GM21423 (cell line): ENCODE data around the gene KCTD17.

Experiments used
- ATAC-seq: cut with Tn5 transposase; IDR thresholded peaks from one replicate; pipeline ENCODE4 v1.9.1; 2021; ENCODE audit warnings: mild to moderate bottlenecking, moderate library complexity; ENCODE audit not compliant: unreplicated experiment

Gene KCTD17

DNA sequence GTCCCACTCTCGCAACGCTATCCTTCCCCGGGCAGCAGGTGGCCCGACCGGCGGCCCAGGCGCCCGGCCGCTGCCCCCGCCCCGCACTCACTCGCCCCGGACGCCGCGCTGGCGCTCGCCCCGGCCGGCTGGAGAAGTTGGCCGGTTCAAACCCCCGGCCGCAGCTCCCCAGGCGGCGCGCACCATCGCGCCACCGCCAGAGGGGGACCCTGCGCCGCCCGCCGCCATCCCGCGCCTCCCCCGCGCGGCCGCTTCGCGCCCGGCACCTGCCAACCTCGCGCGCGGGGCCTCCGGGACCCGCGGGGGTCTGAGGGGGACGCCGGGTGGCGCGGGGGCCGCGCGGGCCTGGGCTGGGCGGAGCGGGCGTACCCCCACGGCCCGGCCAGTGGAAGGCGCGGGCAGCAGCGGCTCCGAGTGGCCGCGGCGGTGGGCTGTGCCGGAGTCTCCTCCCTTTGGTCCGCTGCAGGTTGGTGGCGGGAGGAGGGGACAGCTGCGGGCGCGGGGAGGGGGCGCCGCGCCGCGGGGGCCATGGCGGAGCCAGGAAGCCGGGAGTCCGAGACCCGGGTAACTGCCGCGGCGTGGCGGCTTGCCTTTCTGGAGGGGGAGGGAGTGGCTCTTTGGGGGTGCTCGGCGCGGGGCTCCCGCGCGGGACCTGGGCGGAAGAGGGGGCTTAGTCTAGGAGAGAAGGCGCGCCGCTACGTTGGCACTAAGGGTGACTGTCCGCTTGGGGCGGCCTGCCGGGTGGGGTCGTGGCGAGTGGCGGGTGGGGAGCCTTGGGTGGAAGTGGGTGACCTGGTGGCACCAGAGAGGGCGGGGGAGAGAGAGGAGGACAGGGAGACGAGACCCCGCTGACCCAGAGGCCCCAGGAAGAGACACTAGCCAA, 32.0 kb upstream of the KCTD17 start, which contains the start of the genes MPST and TST:
MPST (plus strand) TSS at position 434 of the 883 bp plus-strand sequence; CDS start at position 529, 95 bp downstream.
TST (minus strand) TSS at position 139 of the 883 bp plus-strand sequence. CDS start 715 bp downstream, outside the sequence.
- ATAC-seq: peak; percentile 67

DNA sequence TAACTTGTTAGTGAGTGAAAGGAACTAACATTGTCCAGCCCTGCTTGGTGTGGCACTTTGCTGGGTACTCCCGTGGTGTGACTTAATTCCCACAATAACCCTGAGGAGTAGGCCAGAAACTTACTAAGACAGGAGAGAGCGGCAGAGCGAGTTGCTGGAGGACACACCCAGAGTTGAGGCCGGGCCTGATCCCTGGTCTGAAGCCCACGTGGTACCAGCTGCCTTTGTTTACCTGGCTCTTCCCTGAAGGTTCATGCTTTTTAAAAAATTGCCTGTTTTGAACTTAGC, 31.4 kb upstream of the KCTD17 start:
- ATAC-seq: no peak

DNA sequence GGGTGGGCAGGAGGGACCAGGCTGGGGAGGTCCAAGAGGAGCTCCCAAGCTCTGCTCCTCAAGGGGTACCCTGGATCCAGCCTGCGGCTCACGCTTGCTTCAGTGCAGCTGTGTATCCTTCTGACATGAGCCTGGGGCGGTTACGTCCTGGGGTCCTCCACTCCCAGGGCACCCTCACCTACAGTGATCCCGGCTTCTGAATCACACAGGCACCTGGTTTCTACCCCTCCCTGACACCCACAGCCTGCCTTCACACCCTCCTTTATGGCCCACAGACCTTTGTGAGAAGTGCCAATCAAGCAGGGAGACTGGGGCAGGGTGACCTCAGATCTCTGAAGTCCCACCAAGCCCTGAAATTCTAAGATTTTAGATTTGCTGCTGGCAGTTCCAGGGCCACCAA, 30.5 kb upstream of the KCTD17 start:
- ATAC-seq: no peak

DNA sequence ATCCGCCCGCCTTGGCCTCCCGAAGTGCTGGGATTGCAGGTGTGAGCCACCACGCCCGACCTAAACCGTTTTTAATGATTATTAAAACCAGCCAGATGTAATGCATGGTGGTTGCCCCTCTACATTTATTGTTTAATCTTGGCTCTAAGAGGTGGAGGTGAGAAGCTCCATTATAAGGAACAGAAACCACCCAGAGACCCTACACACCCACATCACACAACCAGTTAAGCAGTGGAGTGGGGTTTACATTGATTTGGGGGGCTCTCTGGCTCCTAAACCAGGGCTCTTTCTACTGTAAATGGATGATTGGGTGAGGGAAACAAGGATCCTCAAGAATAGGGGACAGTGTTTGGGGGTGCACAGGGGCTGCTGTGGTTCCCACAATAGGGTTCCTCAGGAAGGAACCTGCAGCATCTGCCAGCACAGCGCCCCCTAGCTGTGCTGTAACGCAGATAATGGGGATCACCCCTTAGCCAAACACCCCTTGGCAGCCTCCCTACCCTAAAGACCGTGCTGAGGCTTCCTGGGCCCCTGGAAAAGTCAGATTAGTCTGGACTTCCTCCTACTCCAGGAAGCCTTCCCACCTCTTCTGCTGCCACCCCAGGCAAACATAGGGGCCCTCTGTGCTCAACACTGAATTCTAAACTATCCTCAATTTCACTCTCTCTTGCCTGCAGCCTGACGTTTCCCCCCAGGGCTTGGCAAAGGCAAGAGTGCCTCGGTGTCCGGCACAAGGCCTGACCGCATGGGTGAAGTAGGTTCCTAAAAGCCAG, 29.6 kb upstream of the KCTD17 start:
- ATAC-seq: no peak

DNA sequence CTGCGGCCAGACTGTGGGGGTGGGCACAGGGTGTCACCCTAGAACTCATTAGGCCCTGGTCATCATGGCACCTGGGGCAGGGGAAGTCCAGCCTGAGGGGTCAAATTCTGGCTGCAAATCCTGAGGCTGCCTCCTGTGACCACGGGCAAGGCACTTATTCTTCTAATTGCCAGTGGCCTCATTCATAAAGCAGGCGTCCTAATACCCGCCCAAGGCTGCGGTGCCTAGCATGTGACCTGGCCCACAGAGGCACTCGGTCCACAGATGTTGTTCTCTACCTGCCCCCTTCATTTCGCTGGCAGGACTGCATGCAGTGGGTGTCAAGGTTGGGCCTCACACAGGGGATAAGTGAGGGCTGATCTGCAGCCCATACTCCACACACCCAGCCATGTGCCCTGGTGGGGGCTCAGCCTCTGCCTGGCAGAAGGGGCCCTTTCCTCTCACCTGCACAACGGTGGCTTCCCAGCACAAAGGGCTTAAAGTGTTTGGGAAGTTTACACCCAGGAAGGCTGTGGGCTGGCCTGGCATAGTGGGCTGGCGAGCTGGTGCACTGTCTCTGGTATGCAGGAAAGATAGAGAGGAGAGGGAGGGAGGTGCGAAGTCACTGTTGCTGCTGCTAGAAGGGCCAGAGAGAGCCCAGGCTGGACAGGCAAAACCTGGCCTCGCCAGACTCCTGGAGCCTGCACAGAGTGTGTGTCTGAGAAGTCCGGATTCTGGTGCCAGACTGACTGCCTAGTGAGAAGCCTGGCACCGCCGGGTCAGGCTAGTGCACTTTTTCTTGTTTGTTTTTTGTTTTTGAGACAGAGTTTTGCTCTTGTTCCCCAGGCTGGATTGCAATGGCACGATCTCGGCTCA, 28.8 kb upstream of the KCTD17 start:
- ATAC-seq: no peak

DNA sequence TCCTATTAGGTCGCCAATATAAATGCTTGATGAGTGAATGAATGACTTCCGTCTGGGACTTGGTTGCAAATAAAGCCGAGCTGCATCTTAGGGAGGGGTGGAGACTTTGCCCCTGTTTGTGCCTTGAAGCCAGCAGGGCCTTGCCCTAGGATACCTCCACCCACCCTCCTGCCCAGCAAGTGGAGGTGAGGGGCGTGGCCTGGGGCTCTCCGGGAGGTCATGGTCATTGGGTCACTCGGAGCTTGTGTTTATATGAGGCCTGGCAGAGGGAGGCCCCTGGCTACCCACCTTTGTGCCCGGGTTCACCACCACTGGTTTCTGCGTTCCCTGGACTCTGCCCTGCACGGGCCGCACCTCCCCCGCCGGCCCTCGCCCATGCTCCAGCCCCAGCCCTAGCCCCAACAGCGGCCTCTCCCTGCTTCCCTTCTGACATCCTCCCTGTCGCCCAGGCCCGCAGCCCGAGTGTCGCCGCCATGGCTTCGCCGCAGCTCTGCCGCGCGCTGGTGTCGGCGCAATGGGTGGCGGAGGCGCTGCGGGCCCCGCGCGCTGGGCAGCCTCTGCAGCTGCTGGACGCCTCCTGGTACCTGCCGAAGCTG, 27.7 kb upstream of the KCTD17 start:
- no peak for ATAC-seq

DNA sequence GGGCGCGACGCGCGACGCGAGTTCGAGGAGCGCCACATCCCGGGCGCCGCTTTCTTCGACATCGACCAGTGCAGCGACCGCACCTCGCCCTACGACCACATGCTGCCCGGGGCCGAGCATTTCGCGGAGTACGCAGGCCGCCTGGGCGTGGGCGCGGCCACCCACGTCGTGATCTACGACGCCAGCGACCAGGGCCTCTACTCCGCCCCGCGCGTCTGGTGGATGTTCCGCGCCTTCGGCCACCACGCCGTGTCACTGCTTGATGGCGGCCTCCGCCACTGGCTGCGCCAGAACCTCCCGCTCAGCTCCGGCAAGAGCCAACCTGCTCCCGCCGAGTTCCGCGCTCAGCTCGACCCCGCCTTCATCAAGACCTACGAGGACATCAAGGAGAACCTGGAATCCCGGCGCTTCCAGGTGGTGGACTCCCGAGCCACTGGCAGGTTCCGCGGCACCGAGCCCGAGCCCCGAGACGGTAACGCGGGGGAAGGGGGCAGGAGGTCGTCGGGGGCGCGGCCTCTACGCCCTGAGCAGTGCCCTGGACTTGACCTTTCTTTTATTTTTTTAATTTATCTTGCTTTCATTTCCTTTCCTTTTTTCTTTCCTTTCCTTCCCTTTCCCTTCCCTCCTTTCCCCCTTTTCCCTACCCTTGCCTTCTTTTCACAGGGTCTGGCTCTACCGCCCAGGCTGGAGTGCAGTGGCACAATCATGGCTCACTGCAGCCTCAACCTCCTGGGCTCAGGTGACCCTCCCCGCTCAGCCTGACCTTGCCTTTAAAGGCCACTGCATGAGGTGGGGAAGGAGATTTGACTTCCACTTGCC, 27.0 kb upstream of the KCTD17 start:
- ATAC-seq: no peak

DNA sequence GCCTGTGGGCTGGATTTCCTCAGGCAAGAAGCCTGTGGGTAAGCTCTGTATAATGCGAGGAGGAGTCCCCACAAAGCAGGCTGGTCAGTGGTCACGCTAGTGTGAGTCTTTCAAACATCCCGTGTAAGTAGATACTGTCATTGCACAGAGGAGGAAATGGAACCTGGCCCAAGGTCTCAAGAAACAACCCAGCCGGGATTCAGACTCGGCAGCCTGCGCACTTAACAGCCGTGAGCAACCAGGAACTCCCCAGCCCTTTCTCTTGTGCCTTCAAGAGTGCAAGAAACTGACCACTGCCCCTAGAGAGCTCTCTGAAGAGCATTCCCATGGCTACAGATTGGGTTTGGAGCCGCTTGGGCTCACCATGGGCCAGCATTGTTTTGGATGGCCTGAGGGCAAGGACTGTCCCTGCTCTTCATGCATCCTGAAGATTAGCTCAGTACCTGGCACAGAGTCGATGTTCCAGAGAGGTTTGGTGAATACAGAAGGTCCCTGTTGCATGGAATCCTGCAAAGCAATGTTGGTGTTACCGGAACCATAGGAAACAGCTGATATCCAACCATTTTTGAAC, 26.0 kb upstream of the KCTD17 start:
- ATAC-seq: no peak

DNA sequence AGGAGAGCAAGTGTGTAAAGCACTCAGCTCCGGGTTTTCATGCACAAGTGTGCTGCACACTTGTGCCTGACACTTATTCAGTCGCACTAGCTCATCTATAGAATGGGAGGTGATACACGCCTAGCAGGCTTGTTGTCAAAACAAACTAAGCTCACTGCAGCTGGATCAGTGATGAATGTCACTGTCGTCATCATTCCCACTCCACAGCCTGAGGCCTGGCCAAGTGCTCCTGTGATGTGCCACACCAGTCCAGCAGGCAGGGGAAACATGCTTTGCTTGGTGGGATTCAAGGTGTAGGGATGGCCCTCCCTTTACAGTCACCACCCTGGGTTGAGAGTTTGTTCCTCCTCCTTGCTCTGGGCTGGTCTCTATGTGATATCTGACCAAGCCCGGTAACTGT, 25.2 kb upstream of the KCTD17 start:
- no peak for ATAC-seq

DNA sequence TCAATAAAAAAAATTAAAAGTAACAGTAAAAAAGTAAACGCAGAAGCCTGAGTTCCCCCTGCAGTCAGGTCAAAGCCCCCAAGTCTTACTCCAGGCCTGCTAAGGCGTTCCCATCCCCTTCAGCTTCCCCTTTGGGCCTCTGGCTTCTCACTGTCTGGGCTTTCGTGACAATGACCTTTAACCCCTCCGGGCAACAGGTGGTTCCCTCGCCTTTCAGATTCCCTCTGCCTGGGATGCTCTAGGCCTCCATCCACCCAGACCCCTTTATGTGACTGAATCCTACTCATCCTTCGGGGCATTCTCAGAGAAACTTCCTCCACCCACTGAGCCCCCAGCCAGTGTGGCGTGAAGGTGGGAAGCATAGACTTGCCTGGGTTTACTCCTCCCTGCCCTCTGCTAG, 24.0 kb upstream of the KCTD17 start:
- no peak for ATAC-seq

DNA sequence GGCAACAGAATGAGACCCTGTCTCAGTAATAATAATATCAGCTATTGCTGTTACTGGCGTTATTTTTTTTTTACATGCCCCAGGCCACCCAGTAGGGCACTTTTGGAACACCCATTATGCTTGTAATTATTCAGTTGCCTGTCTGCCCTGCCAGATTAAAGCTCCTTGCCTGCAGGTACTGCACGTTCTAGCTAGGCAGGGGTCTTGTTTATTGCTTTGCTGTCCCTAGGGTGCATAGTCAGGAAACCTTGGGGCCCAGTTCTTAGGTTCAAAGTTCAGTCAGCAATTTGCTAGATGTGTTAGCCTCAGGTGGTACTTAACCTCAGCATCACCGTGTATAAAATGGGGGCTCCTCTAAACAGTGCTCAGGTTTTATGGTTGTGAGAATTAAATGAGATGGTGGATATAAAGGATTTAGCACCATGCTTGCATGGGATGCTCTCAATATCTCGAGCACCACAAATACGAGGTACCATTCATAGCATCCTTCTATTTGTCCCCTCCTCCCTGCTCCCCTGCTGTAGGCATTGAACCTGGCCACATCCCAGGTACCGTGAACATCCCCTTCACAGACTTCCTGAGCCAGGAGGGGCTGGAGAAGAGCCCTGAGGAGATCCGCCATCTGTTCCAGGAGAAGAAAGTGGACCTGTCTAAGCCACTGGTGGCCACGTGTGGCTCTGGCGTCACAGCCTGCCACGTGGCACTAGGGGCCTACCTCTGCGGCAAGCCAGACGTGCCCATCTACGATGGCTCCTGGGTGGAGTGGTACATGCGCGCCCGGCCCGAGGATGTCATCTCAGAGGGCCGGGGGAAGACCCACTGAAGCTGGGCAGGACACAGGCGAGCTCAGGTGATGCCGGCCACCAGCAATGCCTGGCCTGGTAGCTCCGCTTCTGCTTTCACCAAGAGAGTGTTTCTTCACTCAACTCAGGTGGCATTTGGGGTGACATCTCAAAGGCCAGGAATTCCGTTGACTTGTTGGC, 22.6 kb upstream of the KCTD17 start:
- ATAC-seq: no peak

DNA sequence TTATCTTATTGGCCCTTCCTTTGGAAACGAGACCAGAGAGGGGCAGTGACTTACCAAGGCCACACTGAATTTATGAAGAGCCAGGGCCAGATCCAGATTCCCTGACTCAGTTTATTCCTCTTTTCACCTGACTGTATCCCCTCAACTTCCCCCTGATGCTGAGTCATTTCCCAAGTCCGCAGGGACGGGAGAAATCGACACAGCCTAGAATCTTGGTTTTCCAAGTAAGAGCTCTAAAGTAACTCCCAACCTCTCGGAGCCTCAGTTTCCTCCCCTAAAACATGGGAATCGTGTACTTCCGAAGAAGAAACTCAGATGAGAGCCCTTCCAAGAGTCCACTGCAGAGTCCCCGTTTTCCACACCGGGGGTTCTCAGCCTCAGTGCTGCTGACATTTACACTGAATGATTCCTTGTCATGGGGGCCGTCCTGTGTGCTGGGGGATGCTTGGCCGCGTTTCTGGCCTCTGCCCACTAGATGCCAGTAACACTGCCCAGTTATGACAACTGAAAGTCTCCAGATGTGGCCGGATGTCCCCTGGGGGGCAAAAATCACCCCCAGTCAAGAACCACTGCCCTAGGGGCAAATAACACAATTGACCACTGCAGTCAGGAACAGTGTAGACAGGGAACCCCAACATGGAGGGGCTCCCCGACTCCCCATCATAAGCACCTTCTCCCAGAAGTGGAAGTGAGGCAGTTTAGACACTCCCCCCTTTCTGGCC, 20.8 kb upstream of the KCTD17 start:
- ATAC-seq: no peak

DNA sequence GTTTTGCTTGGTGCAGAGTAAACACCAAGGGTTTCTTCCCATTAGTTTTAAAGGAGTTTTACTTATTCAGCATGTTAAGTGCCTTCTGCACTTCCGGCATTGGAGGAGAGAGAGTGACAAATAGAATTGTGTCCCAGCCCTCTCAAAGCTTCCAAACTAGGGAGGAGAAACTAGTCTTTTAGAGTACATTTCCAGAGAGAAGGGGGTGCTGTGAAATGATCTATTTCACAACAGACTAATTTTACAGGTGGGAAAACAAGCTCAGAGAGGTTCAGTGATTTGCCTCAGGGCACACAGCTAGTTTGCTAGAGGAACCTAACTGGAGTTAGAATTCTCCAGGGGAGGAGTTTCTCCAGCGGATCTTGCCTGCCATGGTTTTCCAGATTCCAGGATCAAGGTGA, 19.4 kb upstream of the KCTD17 start:
- ATAC-seq: no peak

DNA sequence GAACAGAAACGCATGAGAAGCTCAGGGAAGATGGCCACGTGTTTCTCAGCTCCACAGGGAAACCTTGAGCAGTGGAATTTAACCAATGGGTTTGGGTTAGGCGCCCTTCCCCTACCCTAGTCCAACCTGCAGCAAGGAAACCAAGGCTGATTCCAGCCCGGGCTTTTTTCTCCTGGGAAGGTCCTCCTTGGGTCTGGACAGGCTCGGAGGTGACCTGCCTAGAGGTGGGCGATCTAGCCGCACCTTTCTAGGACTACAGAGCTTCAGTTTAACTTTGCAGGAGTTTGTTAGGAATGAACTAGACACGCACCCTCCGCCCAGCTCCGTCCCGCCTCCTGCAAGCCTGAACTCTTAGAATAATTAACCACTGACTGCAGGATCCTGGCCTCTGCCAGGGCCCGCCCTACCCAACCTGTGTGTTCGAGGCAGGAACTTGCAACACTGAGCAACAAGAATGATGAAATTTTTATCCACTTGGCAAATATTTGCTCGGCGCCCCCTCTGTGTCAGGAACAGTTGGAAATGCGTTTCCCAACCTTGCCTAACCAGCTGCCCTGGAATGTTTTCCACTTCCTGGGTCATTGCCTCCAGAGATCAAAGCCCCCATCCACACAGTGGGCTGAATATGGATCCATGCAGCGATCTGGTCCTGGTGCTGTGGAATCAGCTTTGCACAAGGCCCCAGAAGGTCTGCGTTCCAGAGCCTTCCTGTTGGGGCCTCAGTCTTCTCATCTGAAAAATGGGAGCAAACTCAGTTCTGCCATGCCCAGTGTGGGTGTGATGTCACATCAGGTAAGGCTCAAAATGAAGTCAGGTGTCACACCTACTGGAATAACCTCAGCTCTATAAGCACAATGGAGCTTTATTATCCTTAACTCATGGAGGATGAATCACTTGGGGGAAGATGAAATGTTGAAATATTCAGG, 18.7 kb upstream of the KCTD17 start:
- ATAC-seq: no peak

DNA sequence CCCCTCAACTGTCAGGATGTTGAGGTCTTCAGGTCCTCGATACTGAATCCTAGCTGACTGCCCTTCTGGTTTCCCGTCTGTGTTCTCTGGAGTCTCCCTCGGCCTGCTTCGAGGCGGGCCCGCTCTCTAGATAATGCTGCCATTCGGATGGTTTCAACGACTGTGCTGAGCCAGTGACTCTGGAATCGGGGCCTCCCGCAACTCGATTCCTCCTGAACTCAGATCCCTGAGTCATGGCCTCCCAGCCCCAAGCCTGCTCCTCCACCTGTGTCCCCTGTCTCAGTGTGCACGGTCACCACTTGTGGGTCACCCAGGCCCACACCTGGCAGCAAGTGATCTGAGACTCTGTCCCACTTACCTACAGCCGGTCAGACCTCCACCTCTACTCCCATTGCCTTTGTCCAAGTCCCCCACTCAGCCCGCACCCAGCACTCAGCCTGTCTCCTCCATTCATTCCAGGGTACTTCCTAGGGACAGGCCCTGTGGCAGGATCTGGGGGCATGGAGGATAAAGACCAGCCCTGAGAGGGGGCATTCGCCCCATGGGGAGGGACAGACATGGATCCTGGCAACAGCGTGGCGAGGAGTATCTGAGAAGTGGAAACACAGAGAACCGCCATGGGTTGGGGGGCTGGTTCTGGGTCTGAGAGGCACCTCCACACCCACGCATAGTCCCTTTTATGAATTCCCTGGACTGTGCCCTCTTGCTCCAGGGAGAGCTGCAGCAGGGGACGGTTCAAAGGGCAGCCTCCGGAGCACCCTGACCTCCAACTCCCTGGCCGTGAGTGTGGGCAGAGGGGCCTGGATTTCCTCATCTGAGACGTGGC, 17.7 kb upstream of the KCTD17 start:
- ATAC-seq: no peak
